ENCODE data around the gene CYP27A1. TPM values are rescaled to one million over a fixed set of nuclear protein-coding genes. Genes with fewer than 3 reads are reported as not detected.

CYP27A1 gene
- total RNA-seq, 1 experiment from 2014 or later = 0.94 TPM

- H3K4me1 ChIP-seq (replicated peaks; ENCODE audit: insufficient read depth) = peaks cover 60% of the 10 kb centered on the region
- H3K9me2 ChIP-seq (ENCODE audit: insufficient read depth) = no peaks in the 10 kb centered on the region
- H4K20me1 ChIP-seq (ENCODE audit: insufficient read depth) = no peaks in the 10 kb centered on the region
- POLR2A ChIA-PET (ENCODE audit: unreplicated experiment) = no interaction called here
- H3K9me3 ChIP-seq (ENCODE audit: insufficient read depth, low read depth) = no peaks in the 10 kb centered on the region
- BruUV-seq (replicated peaks) = no TSS peak
- DNase-seq = peak in 1 of 2 experiments; percentile 37
- H3F3A ChIP-seq (ENCODE audit: insufficient read depth, low read depth) = peaks cover 47% of the 10 kb centered on the region
- no peaks in the 10 kb centered on the region for H3K36me3 ChIP-seq (ENCODE audit: low read depth)
- TF ChIP-seq EZH2 (IDR thresholded peaks at IDR 0.05; ENCODE audit: low read depth) = no peak
- TF ChIP-seq, protein P1, sequence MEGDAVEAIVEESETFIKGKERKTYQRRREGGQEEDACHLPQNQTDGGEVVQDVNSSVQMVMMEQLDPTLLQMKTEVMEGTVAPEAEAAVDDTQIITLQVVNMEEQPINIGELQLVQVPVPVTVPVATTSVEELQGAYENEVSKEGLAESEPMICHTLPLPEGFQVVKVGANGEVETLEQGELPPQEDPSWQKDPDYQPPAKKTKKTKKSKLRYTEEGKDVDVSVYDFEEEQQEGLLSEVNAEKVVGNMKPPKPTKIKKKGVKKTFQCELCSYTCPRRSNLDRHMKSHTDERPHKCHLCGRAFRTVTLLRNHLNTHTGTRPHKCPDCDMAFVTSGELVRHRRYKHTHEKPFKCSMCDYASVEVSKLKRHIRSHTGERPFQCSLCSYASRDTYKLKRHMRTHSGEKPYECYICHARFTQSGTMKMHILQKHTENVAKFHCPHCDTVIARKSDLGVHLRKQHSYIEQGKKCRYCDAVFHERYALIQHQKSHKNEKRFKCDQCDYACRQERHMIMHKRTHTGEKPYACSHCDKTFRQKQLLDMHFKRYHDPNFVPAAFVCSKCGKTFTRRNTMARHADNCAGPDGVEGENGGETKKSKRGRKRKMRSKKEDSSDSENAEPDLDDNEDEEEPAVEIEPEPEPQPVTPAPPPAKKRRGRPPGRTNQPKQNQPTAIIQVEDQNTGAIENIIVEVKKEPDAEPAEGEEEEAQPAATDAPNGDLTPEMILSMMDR (conservative IDR thresholded peaks at IDR 0.05) = peak; percentile 78
- intact Hi-C loops (cut with micrococcal nuclease; ENCODE audit: unreplicated experiment) = loop anchor here (2.0 to 5.0 kb wide), 4 partner anchors 124 to 302 kb away; no protein-coding TSS in a partner anchor
- no peaks in the 10 kb centered on the region for H3K27me3 ChIP-seq (ENCODE audit: insufficient read depth, low read depth)
- H3K79me2 ChIP-seq (ENCODE audit: low read depth) = no peaks in the 10 kb centered on the region
- no peak overlapping the region for H3K4me3 ChIP-seq
- CTCF ChIA-PET = interaction anchor here (1.2 kb wide), 1 partner anchor 45 kb away, joined by 3 read pairs; no protein-coding TSS in a partner anchor
- H3K27ac ChIP-seq = no peak overlapping the region
- peak overlapping the region; percentile 29 for H3K4me2 ChIP-seq
- peak overlapping the region; percentile 58 for H2AFZ ChIP-seq
Observed at GRCh38 chr2:218852911-218853667, 71.1 kb downstream of the CYP27A1 start.

DNA sequence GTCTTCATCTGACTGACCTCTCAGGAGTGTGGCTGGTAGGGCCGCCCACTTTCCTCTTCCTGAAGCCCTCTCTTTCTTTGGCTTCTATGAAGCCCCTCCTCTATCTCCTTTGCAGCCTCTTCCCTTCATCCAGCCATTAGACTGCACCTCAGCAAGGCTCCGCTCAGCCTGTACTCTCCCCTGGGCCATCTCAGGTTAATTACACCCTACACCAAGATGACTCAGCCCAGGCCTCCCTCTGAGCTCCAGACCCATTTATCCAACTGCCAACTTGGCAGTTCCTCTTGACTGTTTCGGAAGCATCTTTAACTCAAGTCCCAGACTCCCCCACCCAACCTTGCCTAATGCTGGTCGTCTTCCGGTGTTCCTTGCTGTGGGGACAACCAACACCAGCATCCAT lies 71.8 kb downstream of the CYP27A1 start:
- no peak overlapping the region for H3K27ac ChIP-seq
- H3K9me2 ChIP-seq (ENCODE audit: insufficient read depth) = no peaks in the 10 kb centered on the region
- ChIA-PET POLR2A (ENCODE audit: unreplicated experiment) (no interaction called here), CTCF (interaction anchor here (0.6 to 1.2 kb wide), 2 partner anchors 44 to 391 kb away, joined by 3 read pairs; partner anchors contain the start of genes GLB1L and STK16)
- H4K20me1 ChIP-seq (ENCODE audit: insufficient read depth) = no peaks in the 10 kb centered on the region
- no peak overlapping the region for H3K4me3 ChIP-seq
- peaks cover 58% of the 10 kb centered on the region for H3K4me1 ChIP-seq (replicated peaks; ENCODE audit: insufficient read depth)
- 0 out of 2 replicates have a peak, but pooled peaks cover 1% of the 10 kb centered on the region for H3K27me3 ChIP-seq (ENCODE audit: insufficient read depth, low read depth)
- H3K4me2 ChIP-seq = peak overlapping the region; percentile 29
- peak in 1 of 2 experiments; percentile 76 for DNase-seq
- no peaks in the 10 kb centered on the region for H3K79me2 ChIP-seq (ENCODE audit: low read depth)
- H3K36me3 ChIP-seq (ENCODE audit: low read depth) = no peaks in the 10 kb centered on the region
- H3K9me3 ChIP-seq (ENCODE audit: insufficient read depth, low read depth) = no peaks in the 10 kb centered on the region
- H3F3A ChIP-seq (ENCODE audit: insufficient read depth, low read depth) = peaks cover 52% of the 10 kb centered on the region
- peak overlapping the region; percentile 58 for H2AFZ ChIP-seq
- TF ChIP-seq, protein P1 (conservative IDR thresholded peaks at IDR 0.05) = no peak
- no peak for TF ChIP-seq EZH2 (IDR thresholded peaks at IDR 0.05; ENCODE audit: low read depth)
- intact Hi-C loops (cut with micrococcal nuclease; ENCODE audit: unreplicated experiment) = loop anchor here (2.0 to 5.0 kb wide), 4 partner anchors 124 to 301 kb away; no protein-coding TSS in a partner anchor
- BruUV-seq (replicated peaks) = no TSS peak

GRCh38 chr2:218854860-218855259 lies 72.9 kb downstream of the CYP27A1 start:
- TF ChIP-seq, protein P1 (conservative IDR thresholded peaks at IDR 0.05) = no peak
- no peak for TF ChIP-seq EZH2 (IDR thresholded peaks at IDR 0.05; ENCODE audit: low read depth)
- H3F3A ChIP-seq (ENCODE audit: insufficient read depth, low read depth) = peaks cover 42% of the 10 kb centered on the region
- intact Hi-C loops (cut with micrococcal nuclease; ENCODE audit: unreplicated experiment) = loop anchor here (5.0 kb wide), 3 partner anchors 122 to 262 kb away; no protein-coding TSS in a partner anchor
- no peaks in the 10 kb centered on the region for H3K36me3 ChIP-seq (ENCODE audit: low read depth)
- no peak overlapping the region for H3K4me2 ChIP-seq
- BruUV-seq (replicated peaks) = no TSS peak
- ChIA-PET POLR2A (ENCODE audit: unreplicated experiment) (no interaction called here), CTCF (no interaction called here)
- no peak overlapping the region for H3K27ac ChIP-seq
- H2AFZ ChIP-seq = no peak overlapping the region
- no peaks in the 10 kb centered on the region for H3K79me2 ChIP-seq (ENCODE audit: low read depth)
- no peaks in the 10 kb centered on the region for H3K9me3 ChIP-seq (ENCODE audit: insufficient read depth, low read depth)
- no peaks in the 10 kb centered on the region for H4K20me1 ChIP-seq (ENCODE audit: insufficient read depth)
- peaks cover 6% of the 10 kb centered on the region; the same call in 1 of the 2 replicates for H3K27me3 ChIP-seq (ENCODE audit: insufficient read depth, low read depth)
- no peaks in the 10 kb centered on the region for H3K9me2 ChIP-seq (ENCODE audit: insufficient read depth)
- H3K4me1 ChIP-seq (replicated peaks; ENCODE audit: insufficient read depth) = peaks cover 49% of the 10 kb centered on the region
- no peak overlapping the region for H3K4me3 ChIP-seq
- no peak for DNase-seq

Data from PC-9 (cell line).